Measurements from ENCODE around the gene RNF212.

RNF212 gene

GRCh38 chr4:1027219-1027914 is 86.0 kb downstream of the RNF212 start:
- no peak overlapping the region for H3K4me3 ChIP-seq (replicated peaks; ENCODE audit: low read depth, low read length)
- no peak for TF ChIP-seq CTCF (IDR thresholded peaks at IDR 0.05; ENCODE audit: low read depth, low read length, missing control alignments)
- no peak for DNase-seq (ENCODE audit: extremely low read depth, low read depth)

GRCh38 chr4:1026115-1026514 is 87.2 kb downstream of the RNF212 start:
- H3K4me3 ChIP-seq (replicated peaks; ENCODE audit: low read depth, low read length), result no peak overlapping the region
- TF ChIP-seq CTCF (IDR thresholded peaks at IDR 0.05; ENCODE audit: low read depth, low read length, missing control alignments), result no peak
- DNase-seq (ENCODE audit: extremely low read depth, low read depth), result no peak

- DNase-seq (ENCODE audit: extremely low read depth, low read depth), result no peak
- no peak for TF ChIP-seq CTCF (IDR thresholded peaks at IDR 0.05; ENCODE audit: low read depth, low read length, missing control alignments)
- H3K4me3 ChIP-seq (replicated peaks; ENCODE audit: low read depth, low read length), result no peak overlapping the region
Observed at GRCh38 chr4:1024882-1025545, 88.3 kb downstream of the RNF212 start.

GRCh38 chr4:1023895-1024740 is 89.2 kb downstream of the RNF212 start:
- DNase-seq (ENCODE audit: extremely low read depth, low read depth), result no peak
- H3K4me3 ChIP-seq (replicated peaks; ENCODE audit: low read depth, low read length), result no peak overlapping the region
- TF ChIP-seq CTCF (IDR thresholded peaks at IDR 0.05; ENCODE audit: low read depth, low read length, missing control alignments), result no peak

GRCh38 chr4:1023075-1023640 is 90.2 kb downstream of the RNF212 start:
- no peak for TF ChIP-seq CTCF (IDR thresholded peaks at IDR 0.05; ENCODE audit: low read depth, low read length, missing control alignments)
- DNase-seq (ENCODE audit: extremely low read depth, low read depth), result no peak
- no peak overlapping the region for H3K4me3 ChIP-seq (replicated peaks; ENCODE audit: low read depth, low read length)

GRCh38 chr4:1022739-1023066 is 90.7 kb downstream of the RNF212 start:
- TF ChIP-seq CTCF (IDR thresholded peaks at IDR 0.05; ENCODE audit: low read depth, low read length, missing control alignments), result no peak
- no peak for DNase-seq (ENCODE audit: extremely low read depth, low read depth)
- no peak overlapping the region for H3K4me3 ChIP-seq (replicated peaks; ENCODE audit: low read depth, low read length)

All from HFF-Myc (cell line).